ENCODE measurements around the gene TADA3. TPM values are rescaled to one million over a fixed set of nuclear protein-coding genes. Genes with fewer than 3 reads are reported as not detected.

The TADA3 gene
- total and polyA plus RNA-seq, 2 experiments from 2014 or later, result 29.1 to 61.7 TPM

- H3K4me3 Mint-ChIP-seq, result no peak overlapping the region
- DNase-seq (ENCODE audit: low spot score) (no peak), ATAC-seq (no peak)
- Histone ChIP-seq H3K27ac (ENCODE audit: low read depth) (no peak overlapping the region), H4K20me1 (replicated peaks; ENCODE audit: insufficient read depth) (no peaks in the 10 kb centered on the region; the same call in 1 of the 2 replicates), H3K79me2 (replicated peaks; ENCODE audit: insufficient read depth) (no peaks in the 10 kb centered on the region), H3F3A (replicated peaks; ENCODE audit: low read depth) (0 out of 2 replicates have a peak, but pooled peaks cover 2% of the 10 kb centered on the region), H3K36me3 (ENCODE audit: insufficient read depth) (0 out of 2 replicates have a peak, but pooled peaks cover 6% of the 10 kb centered on the region), H3K4me3 (no peak overlapping the region), H3K4me1 (ENCODE audit: insufficient read depth) (no peaks in the 10 kb centered on the region), H2AFZ (no peak overlapping the region), H3K4me2 (no peak overlapping the region), H3K9me2 (ENCODE audit: insufficient read depth) (no peaks in the 10 kb centered on the region), H3K27me3 (ENCODE audit: insufficient read depth) (0 out of 2 replicates have a peak, but pooled peaks cover 2% of the 10 kb centered on the region)
- H3K27ac Mint-ChIP-seq, result no peak overlapping the region
- H3K36me3 Mint-ChIP-seq (ENCODE audit: low read depth), result peaks cover 49% of the 10 kb centered on the region
- H3K27me3 Mint-ChIP-seq (ENCODE audit: insufficient read depth, low read depth, poor library complexity), result peaks cover 13% of the 10 kb centered on the region
- H3K9me3 Mint-ChIP-seq, result no peaks in the 10 kb centered on the region
- TF ChIP-seq, protein P1, sequence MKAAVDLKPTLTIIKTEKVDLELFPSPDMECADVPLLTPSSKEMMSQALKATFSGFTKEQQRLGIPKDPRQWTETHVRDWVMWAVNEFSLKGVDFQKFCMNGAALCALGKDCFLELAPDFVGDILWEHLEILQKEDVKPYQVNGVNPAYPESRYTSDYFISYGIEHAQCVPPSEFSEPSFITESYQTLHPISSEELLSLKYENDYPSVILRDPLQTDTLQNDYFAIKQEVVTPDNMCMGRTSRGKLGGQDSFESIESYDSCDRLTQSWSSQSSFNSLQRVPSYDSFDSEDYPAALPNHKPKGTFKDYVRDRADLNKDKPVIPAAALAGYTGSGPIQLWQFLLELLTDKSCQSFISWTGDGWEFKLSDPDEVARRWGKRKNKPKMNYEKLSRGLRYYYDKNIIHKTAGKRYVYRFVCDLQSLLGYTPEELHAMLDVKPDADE (IDR thresholded peaks at IDR 0.05), result no peak
- TF ChIP-seq CTCF (conservative IDR thresholded peaks at IDR 0.05; ENCODE audit: low read depth in 2 of 2) (no peak), EZH2 (IDR thresholded peaks at IDR 0.05; ENCODE audit: low read depth, unreplicated experiment) (no peak), STAT1 (IDR thresholded peaks at IDR 0.05; ENCODE audit: unreplicated experiment) (no peak), JUNB (IDR thresholded peaks at IDR 0.05; ENCODE audit: unreplicated experiment) (no peak)
- TF ChIP-seq, protein P2, sequence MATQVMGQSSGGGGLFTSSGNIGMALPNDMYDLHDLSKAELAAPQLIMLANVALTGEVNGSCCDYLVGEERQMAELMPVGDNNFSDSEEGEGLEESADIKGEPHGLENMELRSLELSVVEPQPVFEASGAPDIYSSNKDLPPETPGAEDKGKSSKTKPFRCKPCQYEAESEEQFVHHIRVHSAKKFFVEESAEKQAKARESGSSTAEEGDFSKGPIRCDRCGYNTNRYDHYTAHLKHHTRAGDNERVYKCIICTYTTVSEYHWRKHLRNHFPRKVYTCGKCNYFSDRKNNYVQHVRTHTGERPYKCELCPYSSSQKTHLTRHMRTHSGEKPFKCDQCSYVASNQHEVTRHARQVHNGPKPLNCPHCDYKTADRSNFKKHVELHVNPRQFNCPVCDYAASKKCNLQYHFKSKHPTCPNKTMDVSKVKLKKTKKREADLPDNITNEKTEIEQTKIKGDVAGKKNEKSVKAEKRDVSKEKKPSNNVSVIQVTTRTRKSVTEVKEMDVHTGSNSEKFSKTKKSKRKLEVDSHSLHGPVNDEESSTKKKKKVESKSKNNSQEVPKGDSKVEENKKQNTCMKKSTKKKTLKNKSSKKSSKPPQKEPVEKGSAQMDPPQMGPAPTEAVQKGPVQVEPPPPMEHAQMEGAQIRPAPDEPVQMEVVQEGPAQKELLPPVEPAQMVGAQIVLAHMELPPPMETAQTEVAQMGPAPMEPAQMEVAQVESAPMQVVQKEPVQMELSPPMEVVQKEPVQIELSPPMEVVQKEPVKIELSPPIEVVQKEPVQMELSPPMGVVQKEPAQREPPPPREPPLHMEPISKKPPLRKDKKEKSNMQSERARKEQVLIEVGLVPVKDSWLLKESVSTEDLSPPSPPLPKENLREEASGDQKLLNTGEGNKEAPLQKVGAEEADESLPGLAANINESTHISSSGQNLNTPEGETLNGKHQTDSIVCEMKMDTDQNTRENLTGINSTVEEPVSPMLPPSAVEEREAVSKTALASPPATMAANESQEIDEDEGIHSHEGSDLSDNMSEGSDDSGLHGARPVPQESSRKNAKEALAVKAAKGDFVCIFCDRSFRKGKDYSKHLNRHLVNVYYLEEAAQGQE (IDR thresholded peaks at IDR 0.05; ENCODE audit: unreplicated experiment), result no peak
- no peaks in the 10 kb centered on the region for H3K4me1 Mint-ChIP-seq
These were observed 10.7 kb downstream of the TADA3 start for GRCh38 chr3:9781551-9781950.

DNA sequence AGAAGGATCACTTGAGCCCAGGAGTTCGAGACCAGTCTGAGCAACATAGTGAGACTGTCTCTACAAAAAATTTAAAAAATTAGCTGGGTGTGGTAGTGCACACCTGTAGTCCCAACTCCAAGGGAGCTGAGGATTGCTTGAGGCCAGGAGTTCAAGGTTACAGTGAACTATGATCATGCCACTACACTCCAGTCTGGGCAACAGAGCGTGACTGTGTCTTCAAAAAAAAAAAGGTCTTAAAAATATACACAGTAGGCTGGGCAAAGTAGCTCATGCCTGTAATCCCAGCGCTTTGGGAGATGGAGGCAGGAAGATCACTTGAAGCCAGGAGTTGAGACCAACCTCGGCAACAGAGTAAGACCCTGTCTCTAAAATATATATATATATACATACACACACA lies 11.4 kb downstream of the TADA3 start:
- Histone ChIP-seq H3K36me3 (ENCODE audit: insufficient read depth) (0 out of 2 replicates have a peak, but pooled peaks cover 6% of the 10 kb centered on the region), H2AFZ (no peak overlapping the region), H3K27me3 (ENCODE audit: insufficient read depth) (0 out of 2 replicates have a peak, but pooled peaks cover 2% of the 10 kb centered on the region), H3K4me3 (no peak overlapping the region), H3K27ac (ENCODE audit: low read depth) (no peak overlapping the region), H3K79me2 (replicated peaks; ENCODE audit: insufficient read depth) (no peaks in the 10 kb centered on the region), H3F3A (replicated peaks; ENCODE audit: low read depth) (0 out of 2 replicates have a peak, but pooled peaks cover 2% of the 10 kb centered on the region), H3K4me2 (no peak overlapping the region), H4K20me1 (replicated peaks; ENCODE audit: insufficient read depth) (no peaks in the 10 kb centered on the region; the same call in 1 of the 2 replicates), H3K4me1 (ENCODE audit: insufficient read depth) (no peaks in the 10 kb centered on the region), H3K9me2 (ENCODE audit: insufficient read depth) (no peaks in the 10 kb centered on the region)
- H3K4me1 Mint-ChIP-seq, result no peaks in the 10 kb centered on the region
- peaks cover 43% of the 10 kb centered on the region for H3K36me3 Mint-ChIP-seq (ENCODE audit: low read depth)
- H3K9me3 Mint-ChIP-seq, result no peaks in the 10 kb centered on the region
- ATAC-seq (no peak), DNase-seq (ENCODE audit: low spot score) (no peak)
- no peak overlapping the region for H3K4me3 Mint-ChIP-seq
- H3K27me3 Mint-ChIP-seq (ENCODE audit: insufficient read depth, low read depth, poor library complexity), result peaks cover 14% of the 10 kb centered on the region
- no peak overlapping the region for H3K27ac Mint-ChIP-seq
- TF ChIP-seq, protein P2 (IDR thresholded peaks at IDR 0.05; ENCODE audit: unreplicated experiment), result no peak

Data from GM23338 (cell line).